OCI-LY3 (cell line): ENCODE results near the gene NKAPD1.

Experiments
- H2AFZ ChIP-seq: fragments of 200-600, 300-600 bp; shearing (Covaris generic); 2 replicates; pipeline ENCODE4 v1.6.0; 2014; ENCODE audit warnings: antibody characterized with exemption, low read depth, low read length
- H3K27ac ChIP-seq: fragments of 200-600, 300-600 bp; sonication (generic); 2 replicates; pipeline ENCODE4 v1.5.1; 2014; ENCODE audit warnings: mild to moderate bottlenecking, low read length, moderate library complexity, mixed read lengths
- H3K27me3 ChIP-seq: fragments of 200-600, 300-600 bp; sonication (generic); 2 replicates; pipeline ENCODE4 v1.6.1; 2014; ENCODE audit warnings: low read depth, low read length, mixed read lengths
- H3K36me3 ChIP-seq: fragments of 200-600, 300-600 bp; sonication (generic); replicated peaks from 2 replicates; pipeline ENCODE3; 2014; ENCODE audit warnings: low read depth, low read length, mixed read lengths
- H3K4me1 ChIP-seq: fragments of 300-600, 200-600 bp; sonication (generic); 2 replicates; pipeline ENCODE4 v1.6.1; 2014; ENCODE audit warnings: low read length, mixed read lengths
- H3K4me2 ChIP-seq: fragments of 200-600, 300-600 bp; sonication (generic); 2 replicates; pipeline ENCODE4 v1.6.1; 2014; ENCODE audit warnings: low read length, mixed read lengths
- H3K4me3 ChIP-seq: fragments of 300-600, 200-600 bp; sonication (generic); 2 replicates; pipeline ENCODE4 v1.5.1; 2014; ENCODE audit warnings: antibody characterized with exemption, mild to moderate bottlenecking, low read length, moderate library complexity
- H3K79me2 ChIP-seq: fragments of 300-600, 200-600 bp; shearing (Covaris generic); 2 replicates; pipeline ENCODE4 v1.6.1; 2014; ENCODE audit warnings: mild to moderate bottlenecking, low read length, mixed read lengths
- H3K9ac ChIP-seq: fragments of 300-600, 200-600 bp; shearing (Covaris generic); 2 replicates; pipeline ENCODE4 v1.6.0; 2014; ENCODE audit warnings: mild to moderate bottlenecking, low read length, moderate library complexity
- H3K9me3 ChIP-seq: fragments of 200-600, 300-600 bp; shearing (Covaris generic); 2 replicates; pipeline ENCODE4 v1.6.1; 2014; ENCODE audit warnings: low read length, mixed read lengths; ENCODE audit not compliant: insufficient read depth
- H4K20me1 ChIP-seq: fragments of 200-600, 300-600 bp; sonication (generic); 2 replicates; pipeline ENCODE4 v1.6.1; 2016; ENCODE audit warnings: low read length, mixed read lengths; ENCODE audit not compliant: insufficient read depth
- EZH2phosphoT487 ChIP-seq: fragments of 200-600 bp; shearing (Covaris generic); IDR thresholded peaks from 2 replicates; pipeline ENCODE4 v1.6.1; 2018; ENCODE audit warnings: antibody characterized with exemption, mixed run types, low read depth
- TF ChIP-seq, protein P1 (sequence below): fragments of 200-600, 300-600 bp; sonication (generic); IDR thresholded peaks from 2 replicates; pipeline ENCODE4 v1.5.1; 2014; ENCODE audit warnings: antibody characterized with exemption, low read length, low read depth

The NKAPD1 gene

DNA sequence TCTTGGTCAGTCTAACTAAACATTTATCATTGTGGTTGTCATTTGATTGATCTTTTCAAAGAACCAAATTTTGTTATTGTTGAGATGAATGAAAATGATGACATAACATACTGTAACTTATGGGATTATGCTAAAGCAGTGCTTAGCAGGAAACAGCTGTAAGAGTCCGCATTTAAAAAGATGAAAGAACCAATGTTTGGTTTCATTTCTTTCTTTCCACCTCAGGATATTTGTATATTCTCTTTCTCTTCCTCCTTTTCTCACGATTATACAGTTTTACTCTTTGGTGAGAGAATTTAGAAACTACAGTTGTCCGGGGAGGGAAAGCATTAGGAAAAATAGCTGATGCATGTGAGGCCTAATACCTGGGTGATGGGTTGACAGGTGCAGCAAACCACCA is 23.4 kb upstream of the NKAPD1 start:
- H3K27me3 ChIP-seq, result no peaks in the 10 kb centered on the region
- peaks cover 39% of the 10 kb centered on the region for H3K36me3 ChIP-seq
- TF ChIP-seq, protein P1, sequence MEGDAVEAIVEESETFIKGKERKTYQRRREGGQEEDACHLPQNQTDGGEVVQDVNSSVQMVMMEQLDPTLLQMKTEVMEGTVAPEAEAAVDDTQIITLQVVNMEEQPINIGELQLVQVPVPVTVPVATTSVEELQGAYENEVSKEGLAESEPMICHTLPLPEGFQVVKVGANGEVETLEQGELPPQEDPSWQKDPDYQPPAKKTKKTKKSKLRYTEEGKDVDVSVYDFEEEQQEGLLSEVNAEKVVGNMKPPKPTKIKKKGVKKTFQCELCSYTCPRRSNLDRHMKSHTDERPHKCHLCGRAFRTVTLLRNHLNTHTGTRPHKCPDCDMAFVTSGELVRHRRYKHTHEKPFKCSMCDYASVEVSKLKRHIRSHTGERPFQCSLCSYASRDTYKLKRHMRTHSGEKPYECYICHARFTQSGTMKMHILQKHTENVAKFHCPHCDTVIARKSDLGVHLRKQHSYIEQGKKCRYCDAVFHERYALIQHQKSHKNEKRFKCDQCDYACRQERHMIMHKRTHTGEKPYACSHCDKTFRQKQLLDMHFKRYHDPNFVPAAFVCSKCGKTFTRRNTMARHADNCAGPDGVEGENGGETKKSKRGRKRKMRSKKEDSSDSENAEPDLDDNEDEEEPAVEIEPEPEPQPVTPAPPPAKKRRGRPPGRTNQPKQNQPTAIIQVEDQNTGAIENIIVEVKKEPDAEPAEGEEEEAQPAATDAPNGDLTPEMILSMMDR, result no peak
- no peak for TF ChIP-seq EZH2phosphoT487
- H3K79me2 ChIP-seq, result peaks cover 33% of the 10 kb centered on the region
- H3K4me3 ChIP-seq, result peak overlapping the region; percentile 38
- peak overlapping the region; percentile 54 for H3K9ac ChIP-seq
- H2AFZ ChIP-seq, result no peak overlapping the region
- peak overlapping the region; percentile 96 for H3K27ac ChIP-seq
- H4K20me1 ChIP-seq, result no peaks in the 10 kb centered on the region
- H3K9me3 ChIP-seq, result no peaks in the 10 kb centered on the region
- H3K4me1 ChIP-seq, result peaks cover 48% of the 10 kb centered on the region
- H3K4me2 ChIP-seq, result peak overlapping the region; percentile 76

DNA sequence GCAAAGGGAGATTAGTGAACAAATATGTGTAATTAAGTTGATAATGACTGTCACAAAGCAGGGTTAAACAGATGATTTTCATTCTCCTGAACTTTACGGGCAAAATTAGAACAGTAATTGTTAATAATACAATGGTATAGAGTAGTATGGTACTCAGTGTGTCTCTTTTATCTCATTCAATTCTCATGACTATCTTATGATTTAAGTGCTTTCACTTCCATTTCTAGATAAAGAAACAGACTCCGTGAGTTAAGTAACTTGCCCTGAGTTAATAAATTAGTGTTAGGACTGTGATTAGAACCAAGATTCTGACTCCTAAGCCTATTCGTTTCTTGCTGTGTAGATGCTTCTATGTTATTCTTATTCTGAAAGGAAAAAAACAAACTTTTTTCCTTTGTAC is 22.3 kb upstream of the NKAPD1 start:
- H3K9ac ChIP-seq, result peak overlapping the region; percentile 72
- H3K27me3 ChIP-seq, result no peaks in the 10 kb centered on the region
- peak overlapping the region; percentile 63 for H3K4me3 ChIP-seq
- H2AFZ ChIP-seq, result no peak overlapping the region
- TF ChIP-seq, protein P1, result no peak
- TF ChIP-seq EZH2phosphoT487, result no peak
- peak overlapping the region; percentile 76 for H3K4me2 ChIP-seq
- H3K27ac ChIP-seq, result peak overlapping the region; percentile 96
- H3K36me3 ChIP-seq, result peaks cover 42% of the 10 kb centered on the region
- peaks cover 50% of the 10 kb centered on the region for H3K4me1 ChIP-seq
- no peaks in the 10 kb centered on the region for H4K20me1 ChIP-seq
- H3K79me2 ChIP-seq, result peaks cover 36% of the 10 kb centered on the region
- H3K9me3 ChIP-seq, result no peaks in the 10 kb centered on the region

DNA sequence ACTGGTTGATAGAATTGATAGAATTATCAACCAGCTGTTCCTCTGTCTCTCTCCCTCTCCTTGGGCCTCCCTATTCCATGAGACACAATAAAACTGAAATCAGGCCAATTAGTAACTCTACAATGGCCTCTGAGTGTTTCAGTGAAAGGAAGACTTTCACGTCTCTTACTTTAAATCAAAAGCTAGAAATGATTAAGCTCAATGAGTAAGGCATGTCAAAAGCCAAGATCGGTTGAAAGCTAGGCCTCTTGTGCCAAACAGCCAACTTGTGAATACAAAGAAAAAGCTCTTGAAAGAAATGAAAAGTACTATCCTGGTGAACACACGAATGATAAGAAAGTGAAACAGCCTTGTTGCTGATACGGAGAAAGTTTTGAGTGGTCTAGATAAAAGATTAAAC is 16.9 kb upstream of the NKAPD1 start:
- Histone ChIP-seq H3K9me3 (no peaks in the 10 kb centered on the region), H3K9ac (no peak overlapping the region), H3K27ac (peak overlapping the region; percentile 33), H3K4me1 (peaks cover 15% of the 10 kb centered on the region), H3K79me2 (peaks cover 22% of the 10 kb centered on the region), H3K4me3 (no peak overlapping the region), H3K4me2 (no peak overlapping the region), H3K36me3 (peaks cover 56% of the 10 kb centered on the region), H2AFZ (no peak overlapping the region), H3K27me3 (no peaks in the 10 kb centered on the region), H4K20me1 (no peaks in the 10 kb centered on the region)
- TF ChIP-seq EZH2phosphoT487, result no peak
- TF ChIP-seq, protein P1, result no peak

DNA sequence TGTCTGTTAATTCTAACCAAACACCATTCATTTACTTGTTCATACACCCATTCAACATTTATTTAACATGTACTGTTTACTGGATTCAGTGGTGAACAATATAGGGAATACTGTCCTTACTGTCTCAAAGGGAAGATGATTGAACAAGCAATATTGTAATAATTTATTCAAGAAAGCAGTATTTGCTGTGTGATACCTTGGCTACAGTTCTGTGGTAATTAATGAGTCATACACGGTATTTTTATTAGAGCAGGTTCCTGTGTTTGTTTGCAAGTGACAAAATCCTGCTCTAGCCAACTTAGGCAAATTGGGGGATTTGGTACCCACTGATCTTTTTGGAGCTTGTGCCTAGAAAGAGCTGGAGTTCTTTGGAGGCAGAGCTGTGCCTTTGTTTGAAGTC is 16.0 kb upstream of the NKAPD1 start:
- no peak overlapping the region for H3K9ac ChIP-seq
- H4K20me1 ChIP-seq, result no peaks in the 10 kb centered on the region
- H3K4me2 ChIP-seq, result no peak overlapping the region
- H2AFZ ChIP-seq, result no peak overlapping the region
- H3K4me3 ChIP-seq, result no peak overlapping the region
- no peaks in the 10 kb centered on the region for H3K9me3 ChIP-seq
- peaks cover 9% of the 10 kb centered on the region; the same call in 1 of the 2 replicates for H3K4me1 ChIP-seq
- peaks cover 58% of the 10 kb centered on the region for H3K36me3 ChIP-seq
- no peak for TF ChIP-seq EZH2phosphoT487
- TF ChIP-seq, protein P1, result no peak
- no peaks in the 10 kb centered on the region for H3K27me3 ChIP-seq
- no peak overlapping the region for H3K27ac ChIP-seq
- peaks cover 14% of the 10 kb centered on the region; the same call in 1 of the 2 replicates for H3K79me2 ChIP-seq
